GM12878 (cell line): ENCODE results near the gene CHRNE. TPM values are rescaled to one million over a fixed set of nuclear protein-coding genes. Genes with fewer than 3 reads are reported as not detected.

Source experiments
- ATAC-seq: fragments of 200-7000 bp; cut with Tn5 transposase; 3 replicates; pipeline ENCODE4 v1.9.1; 2020; ENCODE audit warnings: mild to moderate bottlenecking, moderate library complexity
- BruUV-seq: library from RNA; stranded (reverse); fragments of 400-500 nt; replicated peaks from 2 replicates; lab custom pipeline; 2021; lab: Mats Ljungman, UMichigan
- CTCF ChIA-PET: fragments of 300-600 bp; sonication (Branson Sonifier 250); formaldehyde crosslinking; extraction: SDS; loops from one replicate; lab custom pipeline; 2021; ENCODE audit warnings: inconsistent platforms; lab: Yijun Ruan, JAX
- POLR2A ChIA-PET: fragments of 350-600 bp; formaldehyde crosslinking; extraction: SDS; loops from one replicate; lab custom pipeline; 2021; ENCODE audit warnings: inconsistent platforms; lab: Charles Lee
- RAD21 ChIA-PET: fragments of 300-600 bp; sonication (Branson Sonifier 250); formaldehyde crosslinking; loops from one replicate; lab custom pipeline; 2023; ENCODE audit warnings: antibody characterized with exemption; ENCODE audit not compliant: unreplicated experiment; lab: Charles Lee
- SMC1A ChIA-PET: fragments of 300-600 bp; sonication (Branson Sonifier 250); formaldehyde crosslinking; loops from one replicate; lab custom pipeline; 2023; ENCODE audit not compliant: unreplicated experiment, uncharacterized antibody; lab: Charles Lee
- DNase-seq: peaks from one replicate; pipeline ENCODE4 v3.0.0-alpha.2; 2011; ENCODE audit warnings: low read depth, low spot score
- FAIRE-seq: peaks from 3 replicates; lab custom pipeline; 2011; peaks lifted over from hg19 to GRCh38; lab: Jason Lieb, UNC
- H2AFZ ChIP-seq: 2 replicates; pipeline ENCODE4 v1.6.0; 2011; ENCODE audit warnings: low read depth, low read length, control low read depth; ENCODE audit not compliant: control insufficient read depth
- H3K27ac ChIP-seq: 2 replicates; pipeline ENCODE4 v1.5.1; 2011; ENCODE audit warnings: control low read depth; ENCODE audit not compliant: control insufficient read depth, insufficient read depth
- H3K27me3 ChIP-seq, 2 experiments: replicated peaks in 1 of 2; 2 replicates each; pipeline versions ENCODE4 v1.6.0 to v1.6.1; 2011; ENCODE audit warnings: low read length in 1 of 2; ENCODE audit not compliant: control insufficient read depth in 2 of 2, insufficient read depth in 2 of 2
- H3K36me3 ChIP-seq, 2 experiments: 2 replicates each; pipeline ENCODE4 v1.5.1; 2011; ENCODE audit warnings: low read length in 1 of 2; ENCODE audit not compliant: control insufficient read depth in 2 of 2, insufficient read depth in 2 of 2
- H3K4me1 ChIP-seq: 2 replicates; pipeline ENCODE4 v1.6.1; 2011; ENCODE audit warnings: mild to moderate bottlenecking, low read length, moderate library complexity, mixed read lengths; ENCODE audit not compliant: control insufficient read depth, insufficient read depth
- H3K4me2 ChIP-seq: 2 replicates; pipeline ENCODE4 v1.6.0; 2011; ENCODE audit warnings: control low read depth; ENCODE audit not compliant: control insufficient read depth, insufficient read depth
- H3K4me3 ChIP-seq: fragments of 200-600 bp; sonication (generic); 2 replicates; pipeline ENCODE4 v1.5.1; 2016
- H3K79me2 ChIP-seq: 2 replicates; pipeline ENCODE4 v1.6.0; 2011; ENCODE audit warnings: low read length; ENCODE audit not compliant: control insufficient read depth, insufficient read depth
- H3K9ac ChIP-seq: 2 replicates; pipeline ENCODE4 v1.8.0; 2011; ENCODE audit warnings: low read length, control low read depth, mixed read lengths; ENCODE audit not compliant: control insufficient read depth, insufficient read depth
- H3K9me3 ChIP-seq: replicated peaks from 3 replicates; pipeline ENCODE4 v1.5.1; 2011; ENCODE audit warnings: mild to moderate bottlenecking, low read length; ENCODE audit not compliant: control insufficient read depth, insufficient read depth
- H4K20me1 ChIP-seq: 2 replicates; pipeline ENCODE4 v1.6.0; 2011; ENCODE audit not compliant: control insufficient read depth, insufficient read depth
- CHD1 ChIP-seq: IDR thresholded peaks from 2 replicates; pipeline ENCODE4 v1.6.1; 2012; ENCODE audit warnings: low read depth, low read length, improper control_type of control experiment
- EP300 ChIP-seq, 2 experiments: fragments of 150-350 bp in 1 of 2; IDR thresholded peaks; 2 replicates each; pipeline ENCODE4 v1.6.1; 2011 to 2012; ENCODE audit warnings: low read depth in 2 of 2, low read length in 2 of 2, borderline replicate concordance in 1 of 2, improper control_type of control experiment in 1 of 2, inconsistent platforms in 1 of 2; ENCODE audit not compliant: control insufficient read depth in 1 of 2
- HDAC2 ChIP-seq: fragments of 200-600 bp; sonication (generic); IDR thresholded peaks from 2 replicates; pipeline ENCODE4 v1.6.1; 2017
- IKZF1 ChIP-seq: fragments of 450-650 bp; conservative IDR thresholded peaks from 2 replicates; pipeline ENCODE4 v1.6.1; 2017; ENCODE audit warnings: antibody characterized with exemption, mild to moderate bottlenecking
- MYB ChIP-seq: fragments of 150-350 bp; IDR thresholded peaks from 2 replicates; pipeline ENCODE4 v1.6.1; 2014; ENCODE audit warnings: mild to moderate bottlenecking, low read depth, low read length, borderline replicate concordance
- MYC ChIP-seq: IDR thresholded peaks from 2 replicates; pipeline ENCODE4 v1.6.1; 2011; ENCODE audit warnings: mild to moderate bottlenecking, low read length, moderate library complexity, inconsistent platforms; ENCODE audit not compliant: insufficient read depth, insufficient replicate concordance, insufficient read length, severe bottlenecking
- NBN ChIP-seq: fragments of 450-650 bp; IDR thresholded peaks from 2 replicates; pipeline ENCODE4 v1.6.1; 2016
- NFYB ChIP-seq: IDR thresholded peaks from 2 replicates; pipeline ENCODE4 v1.6.1; 2011; ENCODE audit warnings: low read depth, mild to moderate bottlenecking, low read length, improper control_type of control experiment, moderate library complexity; ENCODE audit not compliant: insufficient read depth
- NRF1 ChIP-seq: conservative IDR thresholded peaks from 2 replicates; pipeline ENCODE4 v1.6.1; 2011; ENCODE audit warnings: mild to moderate bottlenecking, low read depth, low read length, improper control_type of control experiment
- PML ChIP-seq: IDR thresholded peaks from 2 replicates; pipeline ENCODE4 v1.6.1; 2012; ENCODE audit warnings: low read length, inconsistent platforms
- POLR2AphosphoS5 ChIP-seq: IDR thresholded peaks from 2 replicates; pipeline ENCODE4 v1.6.1; 2011; ENCODE audit warnings: mild to moderate bottlenecking, low read length, inconsistent platforms
- RB1 ChIP-seq: fragments of 450-650 bp; formaldehyde crosslinking; IDR thresholded peaks from 2 replicates; pipeline ENCODE4 v1.6.1; 2017; ENCODE audit warnings: mild to moderate bottlenecking, borderline replicate concordance
- SMAD5 ChIP-seq: IDR thresholded peaks from 2 replicates; pipeline ENCODE4 v1.6.1; 2016; ENCODE audit warnings: antibody characterized with exemption, low read depth
- SMARCA5 ChIP-seq: fragments of 450-650 bp; IDR thresholded peaks from 2 replicates; pipeline ENCODE4 v1.6.1; 2017; ENCODE audit warnings: mild to moderate bottlenecking
- TAF1 ChIP-seq: IDR thresholded peaks from 2 replicates; pipeline ENCODE4 v1.6.1; 2011; ENCODE audit warnings: mild to moderate bottlenecking, low read depth, low read length, borderline replicate concordance
- TCF12 ChIP-seq: IDR thresholded peaks from 2 replicates; pipeline ENCODE4 v1.6.1; 2011; ENCODE audit warnings: low read depth, mild to moderate bottlenecking, low read length
- WGBS: methylation state at CpG from one replicate; pipeline ENCODE4 v1.1.6; 2016; ENCODE audit warnings: low lambda C conversion rate; ENCODE audit not compliant: insufficient replicate concordance, insufficient coverage; ENCODE audit errors: missing lambda C conversion rate; 5-methylcytosine and 5-hydroxymethylcytosine counted together
- in situ Hi-C: fragments of 300-500 bp; cut with MboI; formaldehyde crosslinking; loops from 9 replicates; pipeline ENCODE4 v1.14.3; 2018; ENCODE audit warnings: mixed read lengths
- intact Hi-C: fragments of 100-400 bp; cut with micrococcal nuclease; formaldehyde crosslinking; loops from one replicate; pipeline ENCODE4 v1.14.2; 2022; ENCODE audit not compliant: unreplicated experiment
- polyA plus RNA-seq, 11 experiments: library from polyadenylated mRNA; depleted of rRNA in 4 of 11; unstranded in 6 of 11; stranded (reverse) in 5 of 11; fragments of >200 nt; fragmentation: Nextera tagmentation in 4 of 11; fragmentation: Illumina TruSeq in 1 of 11; extraction: Ambion mirVana in 4 of 11; extraction: Trizol in 1 of 11; gene quantifications; 1 replicate in 1 of 11; 2 replicates in 10 of 11; pipeline versions ENCODE4 v1.2.1 to v1.2.3, GENCODE V29; 2011 to 2016; ENCODE audit warnings: inconsistent platforms in 2 of 11, missing spikeins in 2 of 11, low read depth in 1 of 11
- total RNA-seq, 4 experiments: library from RNA; depleted of rRNA in 3 of 4; stranded (reverse); fragments of >200 nt in 3 of 4; fragmentation: Illumina TruSeq in 1 of 4; extraction: Trizol in 1 of 4; gene quantifications; 2 replicates each; pipeline versions ENCODE4 v1.2.1 to v1.2.3, GENCODE V29; 2013 to 2021
- TF ChIP-seq, protein P1 (sequence below): fragments of 450-650 bp; conservative IDR thresholded peaks from 2 replicates; pipeline ENCODE4 v1.6.1; 2017; ENCODE audit warnings: mild to moderate bottlenecking, moderate library complexity
- TF ChIP-seq, protein P2 (sequence below): fragments of 450-650 bp; formaldehyde crosslinking; IDR thresholded peaks from 2 replicates; pipeline ENCODE4 v1.5.0; 2022; ENCODE audit warnings: mild to moderate bottlenecking, missing genetic modification characterization

The CHRNE gene
- total and polyA plus RNA-seq, 10 of the 15 experiments (the other 5 are each of a cell fraction or from before 2014, with no cell fraction given), result 0.05 to 0.11 (median 0.08) TPM; not detected in 6

DNA sequence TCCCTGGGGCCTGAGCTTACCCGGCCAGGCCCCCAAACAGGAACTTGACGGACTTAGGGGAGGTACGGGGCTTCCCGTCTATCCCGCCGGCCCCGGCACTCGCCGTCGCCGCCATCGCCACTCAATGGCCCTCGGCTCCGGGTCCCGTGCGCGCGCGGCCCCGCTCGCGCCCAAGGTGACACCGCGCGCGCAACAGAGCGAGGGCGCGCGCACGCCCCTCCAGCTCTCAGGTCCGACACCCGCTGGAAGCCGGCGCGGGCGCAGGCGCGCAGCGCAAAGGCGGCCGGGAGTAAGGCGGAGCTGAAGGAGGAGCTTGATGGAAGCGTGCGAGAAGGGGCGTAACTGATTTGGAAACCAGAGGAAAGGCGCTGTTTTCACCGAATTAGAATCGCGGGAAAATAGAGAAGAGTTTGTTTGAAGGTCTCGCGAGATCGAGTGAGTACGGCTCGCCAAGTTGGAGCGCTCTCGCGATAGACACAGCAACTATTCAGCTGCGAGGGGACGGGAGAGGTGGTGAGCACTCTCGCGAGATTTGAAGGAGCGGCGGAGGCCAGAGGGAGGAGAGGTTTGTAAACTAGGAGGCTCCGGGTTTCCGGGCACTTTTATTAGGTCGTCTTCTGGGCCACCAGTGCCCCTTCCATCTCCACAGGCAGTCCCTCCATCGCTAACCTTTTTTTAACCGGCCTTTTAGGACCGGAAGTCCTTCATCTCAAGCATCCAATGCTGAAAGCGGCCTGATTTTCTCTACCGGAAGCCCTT, 37.1 kb upstream of the CHRNE start, which contains the start of the genes RNF167 and SLC25A11:
Gene RNF167 (plus strand): TSS at position 473 of the 759 bp plus-strand sequence. CDS start 642 bp downstream, outside the sequence.
Gene SLC25A11 (minus strand): TSS at position 251 of the 759 bp plus-strand sequence. CDS start 136 bp downstream, at position 115.
- intact Hi-C loops, result loop anchor here (5.0 kb wide), 1 partner anchor 297 kb away; no protein-coding TSS in a partner anchor
- under 1% methylated on average over 66 of the region's 72 CpGs for WGBS
- Histone ChIP-seq H3K4me1 (peaks cover 41% of the 10 kb centered on the region), H2AFZ (peak within 1 kb of the TSS; percentile 77), H3K9ac (peak within 1 kb of the TSS; percentile 98), H3K27ac (peak within 1 kb of the TSS; percentile 97), H3K27me3 (no peaks in the 10 kb centered on the region), H3K79me2 (peaks cover 67% of the 10 kb centered on the region), H3K4me3 (peak within 1 kb of the TSS; percentile 92), H3K36me3 (peaks cover 12 to 25% of the 10 kb centered on the region in 2 experiments), H3K9me3 (no peaks in the 10 kb centered on the region), H3K4me2 (peak within 1 kb of the TSS; percentile 98), H4K20me1 (no peaks in the 10 kb centered on the region; the same call in 1 of the 2 replicates)
- RAD21 ChIA-PET, result interaction anchor here (0.8 to 2.8 kb wide), 11 partner anchors 8 to 384 kb away, joined by 3 to 31 read pairs (median 6); partner anchors contain the start of genes ARRB2, CHRNE, ENO3 and INCA1
- BruUV-seq, result no TSS peak
- POLR2A ChIA-PET, result interaction anchor here (0.6 to 17.5 kb wide), 18 partner anchors 9 to 1503 kb away, joined by 3 to 272 read pairs (median 4); partner anchors contain the start of genes CAMTA2, DERL2, ENO3 and INCA1
- SMC1A ChIA-PET, result interaction anchor here (0.7 to 4.5 kb wide), 14 partner anchors 12 to 316 kb away, joined by 3 to 38 read pairs (median 4); partner anchors contain the start of genes CAMTA2, CHRNE, ENO3 and SPAG7
- peak; percentile 83 for ATAC-seq
- in situ Hi-C loops, result no loop called here
- FAIRE-seq, result peak; percentile 98
- CTCF ChIA-PET, result interaction anchor here (1.1 to 3.5 kb wide), 10 partner anchors 11 to 207 kb away, joined by 3 to 28 read pairs (median 4); partner anchors contain the start of genes C17orf107, CHRNE, ENO3 and SPAG7
- DNase-seq, result peak; percentile 100
- TF ChIP-seq, protein P1, sequence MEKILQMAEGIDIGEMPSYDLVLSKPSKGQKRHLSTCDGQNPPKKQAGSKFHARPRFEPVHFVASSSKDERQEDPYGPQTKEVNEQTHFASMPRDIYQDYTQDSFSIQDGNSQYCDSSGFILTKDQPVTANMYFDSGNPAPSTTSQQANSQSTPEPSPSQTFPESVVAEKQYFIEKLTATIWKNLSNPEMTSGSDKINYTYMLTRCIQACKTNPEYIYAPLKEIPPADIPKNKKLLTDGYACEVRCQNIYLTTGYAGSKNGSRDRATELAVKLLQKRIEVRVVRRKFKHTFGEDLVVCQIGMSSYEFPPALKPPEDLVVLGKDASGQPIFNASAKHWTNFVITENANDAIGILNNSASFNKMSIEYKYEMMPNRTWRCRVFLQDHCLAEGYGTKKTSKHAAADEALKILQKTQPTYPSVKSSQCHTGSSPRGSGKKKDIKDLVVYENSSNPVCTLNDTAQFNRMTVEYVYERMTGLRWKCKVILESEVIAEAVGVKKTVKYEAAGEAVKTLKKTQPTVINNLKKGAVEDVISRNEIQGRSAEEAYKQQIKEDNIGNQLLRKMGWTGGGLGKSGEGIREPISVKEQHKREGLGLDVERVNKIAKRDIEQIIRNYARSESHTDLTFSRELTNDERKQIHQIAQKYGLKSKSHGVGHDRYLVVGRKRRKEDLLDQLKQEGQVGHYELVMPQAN, result peak; percentile 78
- TF ChIP-seq NRF1 (peak; percentile 87), CHD1 (no peak), TAF1 (peak; percentile 85), MYC (no peak), HDAC2 (no peak), IKZF1 (peak; percentile 99), TCF12 (peak; percentile 17; the same call in 1 of the 2 replicates), SMARCA5 (no peak), NBN (peak; percentile 66), NFYB (peak; percentile 44; the same call in 1 of the 2 replicates), POLR2AphosphoS5 (peak; percentile 97), RB1 (peak; percentile 88), EP300 (IDR thresholded peaks at IDR 0.05; ENCODE audit: borderline replicate concordance in 1 of 2, control insufficient read depth in 1 of 2, low read depth in 2 of 2, low read length in 2 of 2) (no peak), SMAD5 (peak; percentile 84; the same call in 1 of the 2 replicates), PML (no peak), MYB (no peak)
- TF ChIP-seq, protein P2, sequence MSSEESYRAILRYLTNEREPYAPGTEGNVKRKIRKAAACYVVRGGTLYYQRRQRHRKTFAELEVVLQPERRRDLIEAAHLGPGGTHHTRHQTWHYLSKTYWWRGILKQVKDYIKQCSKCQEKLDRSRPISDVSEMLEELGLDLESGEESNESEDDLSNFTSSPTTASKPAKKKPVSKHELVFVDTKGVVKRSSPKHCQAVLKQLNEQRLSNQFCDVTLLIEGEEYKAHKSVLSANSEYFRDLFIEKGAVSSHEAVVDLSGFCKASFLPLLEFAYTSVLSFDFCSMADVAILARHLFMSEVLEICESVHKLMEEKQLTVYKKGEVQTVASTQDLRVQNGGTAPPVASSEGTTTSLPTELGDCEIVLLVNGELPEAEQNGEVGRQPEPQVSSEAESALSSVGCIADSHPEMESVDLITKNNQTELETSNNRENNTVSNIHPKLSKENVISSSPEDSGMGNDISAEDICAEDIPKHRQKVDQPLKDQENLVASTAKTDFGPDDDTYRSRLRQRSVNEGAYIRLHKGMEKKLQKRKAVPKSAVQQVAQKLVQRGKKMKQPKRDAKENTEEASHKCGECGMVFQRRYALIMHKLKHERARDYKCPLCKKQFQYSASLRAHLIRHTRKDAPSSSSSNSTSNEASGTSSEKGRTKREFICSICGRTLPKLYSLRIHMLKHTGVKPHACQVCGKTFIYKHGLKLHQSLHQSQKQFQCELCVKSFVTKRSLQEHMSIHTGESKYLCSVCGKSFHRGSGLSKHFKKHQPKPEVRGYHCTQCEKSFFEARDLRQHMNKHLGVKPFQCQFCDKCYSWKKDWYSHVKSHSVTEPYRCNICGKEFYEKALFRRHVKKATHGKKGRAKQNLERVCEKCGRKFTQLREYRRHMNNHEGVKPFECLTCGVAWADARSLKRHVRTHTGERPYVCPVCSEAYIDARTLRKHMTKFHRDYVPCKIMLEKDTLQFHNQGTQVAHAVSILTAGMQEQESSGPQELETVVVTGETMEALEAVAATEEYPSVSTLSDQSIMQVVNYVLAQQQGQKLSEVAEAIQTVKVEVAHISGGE (CRISPR knock-in tag), result no peak
